Panc1 (cell line): ENCODE data around the gene SLC9A7.

Experiments used
- POLR2AphosphoS5 ChIP-seq: IDR thresholded peaks from 2 replicates; pipeline ENCODE4 v1.6.1; 2012; ENCODE audit warnings: mild to moderate bottlenecking, low read depth, low read length, moderate library complexity
- TF ChIP-seq, protein P1 (sequence below), 2 experiments: IDR thresholded peaks; 2 replicates each; pipeline ENCODE4 v1.6.1; 2011 to 2012; ENCODE audit warnings: low read depth in 2 of 2, control low read depth in 1 of 2, low read length in 1 of 2, mild to moderate bottlenecking in 1 of 2, moderate library complexity in 1 of 2; ENCODE audit not compliant: insufficient read depth in 1 of 2
- TF ChIP-seq, protein P2 (sequence below): fragments of 450-650 bp; IDR thresholded peaks from 2 replicates; pipeline ENCODE4 v1.5.1; 2017; ENCODE audit warnings: mild to moderate bottlenecking

DNA sequence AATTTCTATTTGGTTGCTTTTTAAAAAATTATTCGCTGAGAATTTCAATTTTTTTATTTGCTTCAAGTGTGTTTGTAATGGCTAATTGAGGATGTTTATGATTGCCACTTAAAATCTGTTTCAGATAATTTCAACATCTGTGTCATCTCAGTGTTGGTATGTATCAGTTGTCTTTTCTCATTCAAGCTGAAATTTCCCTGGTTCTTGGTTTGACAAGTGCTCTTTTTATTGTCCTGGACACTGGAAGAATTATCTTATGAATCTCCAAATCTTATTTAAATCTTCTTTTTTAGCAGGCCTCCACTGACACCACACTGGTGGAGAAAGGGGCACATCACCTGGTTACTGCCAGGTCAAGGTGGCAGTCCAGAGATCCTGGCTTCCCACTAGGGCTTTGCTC is 163.8 kb downstream of the SLC9A7 start:
- TF ChIP-seq, protein P1, sequence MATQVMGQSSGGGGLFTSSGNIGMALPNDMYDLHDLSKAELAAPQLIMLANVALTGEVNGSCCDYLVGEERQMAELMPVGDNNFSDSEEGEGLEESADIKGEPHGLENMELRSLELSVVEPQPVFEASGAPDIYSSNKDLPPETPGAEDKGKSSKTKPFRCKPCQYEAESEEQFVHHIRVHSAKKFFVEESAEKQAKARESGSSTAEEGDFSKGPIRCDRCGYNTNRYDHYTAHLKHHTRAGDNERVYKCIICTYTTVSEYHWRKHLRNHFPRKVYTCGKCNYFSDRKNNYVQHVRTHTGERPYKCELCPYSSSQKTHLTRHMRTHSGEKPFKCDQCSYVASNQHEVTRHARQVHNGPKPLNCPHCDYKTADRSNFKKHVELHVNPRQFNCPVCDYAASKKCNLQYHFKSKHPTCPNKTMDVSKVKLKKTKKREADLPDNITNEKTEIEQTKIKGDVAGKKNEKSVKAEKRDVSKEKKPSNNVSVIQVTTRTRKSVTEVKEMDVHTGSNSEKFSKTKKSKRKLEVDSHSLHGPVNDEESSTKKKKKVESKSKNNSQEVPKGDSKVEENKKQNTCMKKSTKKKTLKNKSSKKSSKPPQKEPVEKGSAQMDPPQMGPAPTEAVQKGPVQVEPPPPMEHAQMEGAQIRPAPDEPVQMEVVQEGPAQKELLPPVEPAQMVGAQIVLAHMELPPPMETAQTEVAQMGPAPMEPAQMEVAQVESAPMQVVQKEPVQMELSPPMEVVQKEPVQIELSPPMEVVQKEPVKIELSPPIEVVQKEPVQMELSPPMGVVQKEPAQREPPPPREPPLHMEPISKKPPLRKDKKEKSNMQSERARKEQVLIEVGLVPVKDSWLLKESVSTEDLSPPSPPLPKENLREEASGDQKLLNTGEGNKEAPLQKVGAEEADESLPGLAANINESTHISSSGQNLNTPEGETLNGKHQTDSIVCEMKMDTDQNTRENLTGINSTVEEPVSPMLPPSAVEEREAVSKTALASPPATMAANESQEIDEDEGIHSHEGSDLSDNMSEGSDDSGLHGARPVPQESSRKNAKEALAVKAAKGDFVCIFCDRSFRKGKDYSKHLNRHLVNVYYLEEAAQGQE (IDR thresholded peaks at IDR 0.05; ENCODE audit: insufficient read depth in 1 of 2, low read depth in 2 of 2, low read length in 1 of 2): no peak
- TF ChIP-seq, protein P2, sequence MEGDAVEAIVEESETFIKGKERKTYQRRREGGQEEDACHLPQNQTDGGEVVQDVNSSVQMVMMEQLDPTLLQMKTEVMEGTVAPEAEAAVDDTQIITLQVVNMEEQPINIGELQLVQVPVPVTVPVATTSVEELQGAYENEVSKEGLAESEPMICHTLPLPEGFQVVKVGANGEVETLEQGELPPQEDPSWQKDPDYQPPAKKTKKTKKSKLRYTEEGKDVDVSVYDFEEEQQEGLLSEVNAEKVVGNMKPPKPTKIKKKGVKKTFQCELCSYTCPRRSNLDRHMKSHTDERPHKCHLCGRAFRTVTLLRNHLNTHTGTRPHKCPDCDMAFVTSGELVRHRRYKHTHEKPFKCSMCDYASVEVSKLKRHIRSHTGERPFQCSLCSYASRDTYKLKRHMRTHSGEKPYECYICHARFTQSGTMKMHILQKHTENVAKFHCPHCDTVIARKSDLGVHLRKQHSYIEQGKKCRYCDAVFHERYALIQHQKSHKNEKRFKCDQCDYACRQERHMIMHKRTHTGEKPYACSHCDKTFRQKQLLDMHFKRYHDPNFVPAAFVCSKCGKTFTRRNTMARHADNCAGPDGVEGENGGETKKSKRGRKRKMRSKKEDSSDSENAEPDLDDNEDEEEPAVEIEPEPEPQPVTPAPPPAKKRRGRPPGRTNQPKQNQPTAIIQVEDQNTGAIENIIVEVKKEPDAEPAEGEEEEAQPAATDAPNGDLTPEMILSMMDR: no peak
- no peak for TF ChIP-seq POLR2AphosphoS5
